ENCODE measurements around the gene GSG1L2.

The GSG1L2 gene

DNA sequence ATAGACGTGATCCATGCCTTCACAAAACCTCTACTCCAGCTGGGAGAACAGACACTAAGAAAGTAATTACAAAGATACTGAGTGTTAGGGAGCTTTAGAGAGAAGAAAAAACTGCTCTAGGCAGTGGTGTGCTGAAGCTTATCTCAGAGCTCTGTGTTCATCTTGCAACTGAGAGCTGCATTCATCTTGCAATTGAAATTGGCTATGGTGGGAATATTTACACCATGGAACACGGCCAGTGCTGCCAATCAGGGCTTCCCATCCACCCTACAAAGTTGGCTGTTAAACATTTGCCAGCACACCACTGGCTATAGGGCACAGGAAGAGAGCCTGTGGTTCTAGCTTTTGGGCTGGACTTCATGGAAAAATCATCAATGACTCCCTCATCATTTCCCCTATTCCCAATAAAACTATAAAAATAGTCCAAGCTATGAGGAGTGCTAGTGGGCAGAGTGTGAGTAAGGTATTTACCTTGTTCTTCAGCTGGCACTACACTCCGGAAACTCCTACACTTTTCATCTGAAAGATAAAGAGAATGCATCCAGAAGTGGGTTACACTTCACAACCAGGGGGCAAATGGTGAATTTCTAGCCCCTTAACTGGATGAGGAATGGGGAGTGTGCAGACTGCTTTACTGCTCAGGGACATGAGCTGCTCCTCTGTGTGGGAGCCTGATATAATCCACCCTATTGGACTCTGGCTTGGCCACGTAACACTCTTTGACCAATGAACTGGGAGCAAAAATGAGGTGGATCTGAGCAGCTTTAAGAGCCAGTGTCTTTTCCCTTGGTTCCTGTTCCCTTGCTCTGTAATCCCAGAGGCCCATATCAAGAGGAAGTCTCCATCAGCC lies 11.6 kb downstream of the GSG1L2 start:
- H3K4me3 ChIP-seq (ENCODE audit: low read depth, low read length): no peak overlapping the region
- DNase-seq (ENCODE audit: low read depth, low spot score): no peak
- TF ChIP-seq, protein P1, sequence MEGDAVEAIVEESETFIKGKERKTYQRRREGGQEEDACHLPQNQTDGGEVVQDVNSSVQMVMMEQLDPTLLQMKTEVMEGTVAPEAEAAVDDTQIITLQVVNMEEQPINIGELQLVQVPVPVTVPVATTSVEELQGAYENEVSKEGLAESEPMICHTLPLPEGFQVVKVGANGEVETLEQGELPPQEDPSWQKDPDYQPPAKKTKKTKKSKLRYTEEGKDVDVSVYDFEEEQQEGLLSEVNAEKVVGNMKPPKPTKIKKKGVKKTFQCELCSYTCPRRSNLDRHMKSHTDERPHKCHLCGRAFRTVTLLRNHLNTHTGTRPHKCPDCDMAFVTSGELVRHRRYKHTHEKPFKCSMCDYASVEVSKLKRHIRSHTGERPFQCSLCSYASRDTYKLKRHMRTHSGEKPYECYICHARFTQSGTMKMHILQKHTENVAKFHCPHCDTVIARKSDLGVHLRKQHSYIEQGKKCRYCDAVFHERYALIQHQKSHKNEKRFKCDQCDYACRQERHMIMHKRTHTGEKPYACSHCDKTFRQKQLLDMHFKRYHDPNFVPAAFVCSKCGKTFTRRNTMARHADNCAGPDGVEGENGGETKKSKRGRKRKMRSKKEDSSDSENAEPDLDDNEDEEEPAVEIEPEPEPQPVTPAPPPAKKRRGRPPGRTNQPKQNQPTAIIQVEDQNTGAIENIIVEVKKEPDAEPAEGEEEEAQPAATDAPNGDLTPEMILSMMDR (IDR thresholded peaks at IDR 0.05; ENCODE audit: low read depth, low read length): no peak
- in situ Hi-C loops (cut with HindIII; ENCODE audit: low sequenced_read_pairs): no loop called here

DNA sequence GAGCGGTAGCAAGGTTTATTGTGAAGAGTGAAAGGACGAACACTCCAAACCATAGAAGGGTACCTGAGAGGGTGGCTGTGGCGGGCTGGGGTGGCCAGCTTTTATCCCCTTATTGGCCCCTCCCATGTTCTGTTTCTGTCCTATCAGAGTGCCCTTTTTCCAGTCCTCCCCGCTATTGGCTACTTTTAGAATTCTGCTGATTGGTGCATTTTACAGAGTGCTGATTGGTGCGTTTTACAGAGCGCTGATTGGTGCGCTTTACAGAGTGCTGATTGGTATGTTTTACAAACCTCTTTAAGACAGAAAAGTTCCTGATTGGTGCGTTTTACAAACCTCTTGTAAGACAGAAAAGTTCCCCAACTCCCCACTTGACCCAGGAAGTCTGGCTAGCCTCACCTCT lies 12.5 kb downstream of the GSG1L2 start:
- DNase-seq (ENCODE audit: low read depth, low spot score): no peak
- no peak overlapping the region for H3K4me3 ChIP-seq (ENCODE audit: low read depth, low read length)
- TF ChIP-seq, protein P1 (IDR thresholded peaks at IDR 0.05; ENCODE audit: low read depth, low read length): no peak
- in situ Hi-C loops (cut with HindIII; ENCODE audit: low sequenced_read_pairs): no loop called here

DNA sequence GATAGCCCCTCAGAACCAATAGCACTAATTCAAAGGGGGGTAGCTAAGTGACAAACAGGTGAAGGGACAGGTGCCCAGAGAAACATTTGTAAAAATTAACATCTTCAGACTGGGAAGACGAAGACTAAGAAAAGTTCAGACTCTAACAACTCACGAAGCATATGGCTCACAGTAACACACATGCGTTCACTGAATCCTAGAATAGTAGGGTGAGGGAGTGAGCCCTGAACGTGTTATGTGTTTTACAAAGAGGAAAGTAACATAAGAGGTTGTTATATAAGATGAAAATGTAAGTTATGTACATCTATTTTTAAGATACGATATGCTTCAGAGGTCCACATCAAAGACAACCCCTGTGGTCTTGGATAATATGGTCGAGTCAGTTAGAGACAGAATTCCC lies 15.2 kb downstream of the GSG1L2 start:
- no peak overlapping the region for H3K4me3 ChIP-seq (ENCODE audit: low read depth, low read length)
- DNase-seq (ENCODE audit: low read depth, low spot score): no peak
- in situ Hi-C loops (cut with HindIII; ENCODE audit: low sequenced_read_pairs): no loop called here
- TF ChIP-seq, protein P1 (IDR thresholded peaks at IDR 0.05; ENCODE audit: low read depth, low read length): no peak

DNA sequence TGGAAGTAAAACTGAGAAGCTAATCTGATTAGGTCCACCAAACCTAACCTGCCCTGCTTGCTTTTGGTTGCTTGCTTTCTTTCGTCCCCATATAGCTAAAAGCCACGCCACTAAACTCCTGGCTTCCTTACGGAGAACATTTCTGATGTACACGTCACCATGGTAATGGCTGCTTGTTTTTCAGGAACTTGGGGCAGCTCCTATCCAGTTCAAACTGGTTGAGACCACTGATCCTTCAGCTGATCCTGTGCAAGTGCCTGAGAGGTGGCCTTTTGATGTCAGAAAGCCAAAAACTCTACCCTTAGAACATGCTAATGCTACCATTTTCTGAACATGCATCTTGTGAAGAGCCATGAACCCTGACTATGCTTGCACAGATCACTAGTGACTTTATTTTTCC lies 16.1 kb downstream of the GSG1L2 start:
- in situ Hi-C loops (cut with HindIII; ENCODE audit: low sequenced_read_pairs): no loop called here
- DNase-seq (ENCODE audit: low read depth, low spot score): no peak
- H3K4me3 ChIP-seq (ENCODE audit: low read depth, low read length): no peak overlapping the region
- TF ChIP-seq, protein P1 (IDR thresholded peaks at IDR 0.05; ENCODE audit: low read depth, low read length): no peak

DNA sequence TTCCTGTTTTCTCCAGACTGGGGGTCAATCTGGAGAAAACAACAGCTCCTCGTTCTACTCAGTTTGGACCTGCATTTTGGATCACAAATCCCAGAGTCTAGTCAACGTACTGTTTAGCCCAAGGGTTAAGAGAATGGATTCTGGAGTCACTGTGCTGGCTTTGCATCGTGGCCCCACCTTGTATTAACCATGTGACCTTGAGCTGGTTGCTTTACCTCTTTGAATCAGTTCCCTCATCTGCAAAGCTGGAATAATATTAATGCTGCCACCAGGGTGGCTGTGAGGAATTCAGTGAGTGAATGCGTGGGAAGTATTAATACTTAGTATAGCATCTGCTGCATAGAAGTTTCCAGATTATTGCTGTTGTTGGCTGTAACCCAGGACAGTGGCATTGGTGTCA lies 19.2 kb downstream of the GSG1L2 start:
- TF ChIP-seq, protein P1 (IDR thresholded peaks at IDR 0.05; ENCODE audit: low read depth, low read length): no peak
- DNase-seq (ENCODE audit: low read depth, low spot score): no peak
- H3K4me3 ChIP-seq (ENCODE audit: low read depth, low read length): no peak overlapping the region
- in situ Hi-C loops (cut with HindIII; ENCODE audit: low sequenced_read_pairs): no loop called here

DNA sequence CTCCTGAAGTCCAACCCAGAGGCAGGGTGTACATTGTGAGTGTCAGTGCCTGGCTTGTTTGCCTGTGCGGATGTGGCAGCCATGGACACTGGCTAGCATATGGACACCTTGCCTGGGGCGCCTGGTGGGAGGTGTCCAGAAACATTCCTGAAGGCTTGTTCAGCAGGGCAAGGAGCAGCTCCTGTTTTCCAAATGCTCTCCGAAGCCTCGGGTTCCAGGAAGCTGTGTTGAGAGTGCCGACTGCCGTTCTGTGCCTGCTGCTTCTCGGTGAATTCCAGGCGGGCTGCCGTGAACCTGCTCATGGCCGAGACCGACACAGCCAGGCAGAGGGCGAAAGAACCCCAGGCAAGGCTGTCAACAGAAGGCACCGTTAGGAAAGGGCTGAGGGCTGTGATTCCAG lies 19.6 kb downstream of the GSG1L2 start:
- no peak overlapping the region for H3K4me3 ChIP-seq (ENCODE audit: low read depth, low read length)
- TF ChIP-seq, protein P1 (IDR thresholded peaks at IDR 0.05; ENCODE audit: low read depth, low read length): no peak
- in situ Hi-C loops (cut with HindIII; ENCODE audit: low sequenced_read_pairs): no loop called here
- peak; percentile 1 for DNase-seq (ENCODE audit: low read depth, low spot score)

Measured in astrocyte of the spinal cord (primary cell).